WTC11 (cell line): ENCODE results near the gene BBLN. TPM values are rescaled to one million over a fixed set of nuclear protein-coding genes. Genes with fewer than 3 reads are reported as not detected.
A peak's percentile ranks its signal among the peaks of the same experiment; 100 is the strongest.

Source experiments
- ATAC-seq: fragments of 200-7000 bp; cut with Tn5 transposase; 2 replicates; pipeline ENCODE4 v1.10.0; 2021; ENCODE audit warnings: mild to moderate bottlenecking, moderate library complexity
- CTCF ChIA-PET: fragments of 300-600 bp; sonication (Branson Sonifier 250); formaldehyde crosslinking; loops from one replicate; lab custom pipeline; 2021; ENCODE audit warnings: antibody characterized with exemption; lab: Charles Lee
- POLR2A ChIA-PET: fragments of 350-600 bp; sonication (Branson Sonifier 250); formaldehyde crosslinking; loops from one replicate; lab custom pipeline; 2021; ENCODE audit warnings: antibody characterized with exemption; lab: Charles Lee
- DNase-seq: peaks from one replicate; pipeline ENCODE4 v3.0.0; 2021; ENCODE audit warnings: low spot score
- H3K27ac Mint-ChIP-seq: 2 replicates; pipeline ENCODE4 v1.8.0; 2021; ENCODE audit warnings: mixed read lengths
- H3K27me3 Mint-ChIP-seq: 2 replicates; pipeline ENCODE4 v1.8.0; 2021; ENCODE audit warnings: low read depth, mild to moderate bottlenecking, moderate library complexity, mixed read lengths
- H3K36me3 Mint-ChIP-seq: 2 replicates; pipeline ENCODE4 v1.8.0; 2021; ENCODE audit warnings: mixed read lengths
- H3K4me1 Mint-ChIP-seq: 2 replicates; pipeline ENCODE4 v1.8.0; 2022; ENCODE audit warnings: mixed read lengths
- H3K4me3 Mint-ChIP-seq: 2 replicates; pipeline ENCODE4 v1.8.0; 2021; ENCODE audit warnings: mild to moderate bottlenecking, moderate library complexity, mixed read lengths
- H3K9me3 Mint-ChIP-seq: 2 replicates; pipeline ENCODE4 v1.8.0; 2021; ENCODE audit warnings: mixed read lengths
- E2F5 ChIP-seq: sonication (generic); formaldehyde crosslinking; IDR thresholded peaks from 2 replicates; pipeline ENCODE4 v1.8.1; 2022; ENCODE audit warnings: mild to moderate bottlenecking, moderate library complexity, missing genetic modification reagents
- EMX1 ChIP-seq: fragments of 250-450 bp; sonication (Bioruptor Pico); IDR thresholded peaks from 2 replicates; pipeline ENCODE4 v1.8.0; 2021; ENCODE audit warnings: mild to moderate bottlenecking
- ESRRA ChIP-seq: sonication (generic); formaldehyde crosslinking; IDR thresholded peaks from 2 replicates; pipeline ENCODE4 v1.8.1; 2022; ENCODE audit warnings: mild to moderate bottlenecking, missing genetic modification reagents, borderline replicate concordance
- GTF2I ChIP-seq: fragments of 250-450 bp; sonication (Bioruptor Pico); conservative IDR thresholded peaks from 2 replicates; pipeline ENCODE4 v1.4.0; 2021; ENCODE audit warnings: mild to moderate bottlenecking
- IRF2 ChIP-seq: sonication (generic); formaldehyde crosslinking; IDR thresholded peaks from 2 replicates; pipeline ENCODE4 v1.8.0; 2022; ENCODE audit warnings: low read depth, missing genetic modification reagents, borderline replicate concordance
- NFATC4 ChIP-seq: fragments of 250-450 bp; sonication (Bioruptor Pico); IDR thresholded peaks from 2 replicates; pipeline ENCODE4 v1.9.0; 2021; ENCODE audit warnings: mild to moderate bottlenecking
- STAT6 ChIP-seq: sonication (generic); formaldehyde crosslinking; conservative IDR thresholded peaks from 2 replicates; pipeline ENCODE4 v1.8.1; 2023; ENCODE audit warnings: mild to moderate bottlenecking, low read depth, missing genetic modification reagents, moderate library complexity
- TEAD1 ChIP-seq: sonication (generic); formaldehyde crosslinking; IDR thresholded peaks from 2 replicates; pipeline ENCODE4 v1.8.0; 2022; ENCODE audit warnings: mild to moderate bottlenecking, missing genetic modification reagents
- TP53 ChIP-seq: sonication (generic); formaldehyde crosslinking; IDR thresholded peaks from 2 replicates; pipeline ENCODE4 v1.8.1; 2023; ENCODE audit warnings: mild to moderate bottlenecking, missing genetic modification reagents
- ZNF232 ChIP-seq: sonication (generic); formaldehyde crosslinking; IDR thresholded peaks from 2 replicates; pipeline ENCODE4 v1.8.0; 2022; ENCODE audit warnings: mild to moderate bottlenecking, missing genetic modification reagents
- ZNF416 ChIP-seq: fragments of 250-450 bp; sonication (Bioruptor Pico); IDR thresholded peaks from 2 replicates; pipeline ENCODE4 v1.9.0; 2021; ENCODE audit warnings: mild to moderate bottlenecking, inconsistent platforms
- ZNF423 ChIP-seq: fragments of 250-450 bp; sonication (Bioruptor Pico); IDR thresholded peaks from 2 replicates; pipeline ENCODE4 v2.1.2; 2022; ENCODE audit warnings: mild to moderate bottlenecking, moderate library complexity
- ZNF425 ChIP-seq: fragments of 250-450 bp; sonication (Bioruptor Pico); conservative IDR thresholded peaks from 2 replicates; pipeline ENCODE4 v1.9.0; 2021; ENCODE audit warnings: mild to moderate bottlenecking
- total RNA-seq: library from RNA; stranded (reverse); gene quantifications from 3 replicates; pipeline ENCODE4 v1.2.3, GENCODE V29; 2021
- TF ChIP-seq, protein P1 (sequence below): fragments of 200-600 bp; IDR thresholded peaks from 2 replicates; pipeline ENCODE4 v1.8.0; 2022; ENCODE audit warnings: antibody characterized with exemption
- TF ChIP-seq, protein P2 (sequence below): fragments of 250-450 bp; sonication (Bioruptor Pico); IDR thresholded peaks from 2 replicates; pipeline ENCODE4 v1.9.0; 2021; ENCODE audit warnings: mild to moderate bottlenecking
- TF ChIP-seq, protein P3 (sequence below): sonication (generic); formaldehyde crosslinking; conservative IDR thresholded peaks from 2 replicates; pipeline ENCODE4 v1.8.1; 2022; ENCODE audit warnings: mild to moderate bottlenecking, missing genetic modification reagents

The BBLN gene
- total RNA-seq, 1 experiment from 2014 or later = 77.1 TPM

- Mint-ChIP-seq H3K36me3 (peaks cover 23% of the 10 kb centered on the region), H3K9me3 (peaks cover 9% of the 10 kb centered on the region), H3K27me3 (peaks cover 15% of the 10 kb centered on the region), H3K27ac (peak overlapping the region; percentile 57; the same call in 1 of the 2 replicates), H3K4me3 (peak overlapping the region; percentile 80), H3K4me1 (peaks cover 17% of the 10 kb centered on the region)
- ChIA-PET POLR2A (interaction anchor here (1.6 kb wide), 1 partner anchor 35 kb away, joined by 6 read pairs; the partner anchor contains the start of gene BBLN), CTCF (interaction anchor here (0.6 to 3.7 kb wide), 62 partner anchors 7 to 418 kb away, joined by 3 to 44 read pairs (median 4); partner anchors contain the start of genes BBLN, CFAP157, CIZ1 and DNM1)
- peak; percentile 34 for ATAC-seq
- no peak for TF ChIP-seq E2F5 (CRISPR knock-in tag)
- TF ChIP-seq NFATC4 (CRISPR knock-in tag) = no peak
- TF ChIP-seq, protein P1, sequence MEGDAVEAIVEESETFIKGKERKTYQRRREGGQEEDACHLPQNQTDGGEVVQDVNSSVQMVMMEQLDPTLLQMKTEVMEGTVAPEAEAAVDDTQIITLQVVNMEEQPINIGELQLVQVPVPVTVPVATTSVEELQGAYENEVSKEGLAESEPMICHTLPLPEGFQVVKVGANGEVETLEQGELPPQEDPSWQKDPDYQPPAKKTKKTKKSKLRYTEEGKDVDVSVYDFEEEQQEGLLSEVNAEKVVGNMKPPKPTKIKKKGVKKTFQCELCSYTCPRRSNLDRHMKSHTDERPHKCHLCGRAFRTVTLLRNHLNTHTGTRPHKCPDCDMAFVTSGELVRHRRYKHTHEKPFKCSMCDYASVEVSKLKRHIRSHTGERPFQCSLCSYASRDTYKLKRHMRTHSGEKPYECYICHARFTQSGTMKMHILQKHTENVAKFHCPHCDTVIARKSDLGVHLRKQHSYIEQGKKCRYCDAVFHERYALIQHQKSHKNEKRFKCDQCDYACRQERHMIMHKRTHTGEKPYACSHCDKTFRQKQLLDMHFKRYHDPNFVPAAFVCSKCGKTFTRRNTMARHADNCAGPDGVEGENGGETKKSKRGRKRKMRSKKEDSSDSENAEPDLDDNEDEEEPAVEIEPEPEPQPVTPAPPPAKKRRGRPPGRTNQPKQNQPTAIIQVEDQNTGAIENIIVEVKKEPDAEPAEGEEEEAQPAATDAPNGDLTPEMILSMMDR = peak; percentile 54; the same call in 1 of the 2 replicates
- TF ChIP-seq IRF2 (CRISPR knock-in tag) = no peak
- no peak for TF ChIP-seq EMX1 (CRISPR knock-in tag)
- TF ChIP-seq ZNF416 (CRISPR knock-in tag) = no peak
- TF ChIP-seq, protein P2, sequence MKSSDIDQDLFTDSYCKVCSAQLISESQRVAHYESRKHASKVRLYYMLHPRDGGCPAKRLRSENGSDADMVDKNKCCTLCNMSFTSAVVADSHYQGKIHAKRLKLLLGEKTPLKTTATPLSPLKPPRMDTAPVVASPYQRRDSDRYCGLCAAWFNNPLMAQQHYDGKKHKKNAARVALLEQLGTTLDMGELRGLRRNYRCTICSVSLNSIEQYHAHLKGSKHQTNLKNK = no peak
- TF ChIP-seq ZNF232 = no peak
- no peak for TF ChIP-seq STAT6 (CRISPR knock-in tag)
- no peak for TF ChIP-seq TP53 (CRISPR knock-in tag)
- no peak for TF ChIP-seq ESRRA (CRISPR knock-in tag)
- TF ChIP-seq, protein P3, sequence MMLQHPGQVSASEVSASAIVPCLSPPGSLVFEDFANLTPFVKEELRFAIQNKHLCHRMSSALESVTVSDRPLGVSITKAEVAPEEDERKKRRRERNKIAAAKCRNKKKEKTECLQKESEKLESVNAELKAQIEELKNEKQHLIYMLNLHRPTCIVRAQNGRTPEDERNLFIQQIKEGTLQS (CRISPR knock-in tag) = no peak
- TF ChIP-seq ZNF423 (CRISPR knock-in tag) = peak; percentile 27; the same call in 1 of the 2 replicates
- TF ChIP-seq ZNF425 (CRISPR knock-in tag) = no peak
- TF ChIP-seq TEAD1 (CRISPR knock-in tag) = no peak; the same call in 1 of the 2 replicates
- TF ChIP-seq GTF2I (CRISPR knock-in tag) = 0 out of 2 replicates have a peak, but pooled peaks have one; percentile 33
- DNase-seq = peak; percentile 92
Observed at GRCh38 chr9:128124873-128125579, 35.0 kb upstream of the BBLN start.
